H1 (cell line): Measurements from ENCODE around the gene GTSF1L. TPM values are rescaled to one million over a fixed set of nuclear protein-coding genes. Genes with fewer than 3 reads are reported as not detected.

Experiments
- CHD2 ChIP-seq: IDR thresholded peaks from 2 replicates; pipeline ENCODE4 v1.6.1; 2012; ENCODE audit warnings: low read length, improper control_type of control experiment
- CREB1 ChIP-seq: IDR thresholded peaks from 2 replicates; pipeline ENCODE4 v1.6.1; 2012; ENCODE audit warnings: inconsistent platforms
- EP300 ChIP-seq, 2 experiments: IDR thresholded peaks; 1 replicate in 1 of 2; 2 replicates in 1 of 2; pipeline ENCODE4 v1.6.1; 2011 to 2012; ENCODE audit warnings: low read depth in 2 of 2, low read length in 2 of 2, mild to moderate bottlenecking in 2 of 2, borderline replicate concordance in 1 of 2, inconsistent platforms in 1 of 2, moderate library complexity in 1 of 2
- EZH2 ChIP-seq: fragments of 200-600 bp; sonication (generic); IDR thresholded peaks from 2 replicates; pipeline ENCODE4 v1.7.1; 2012; ENCODE audit warnings: low read depth, mild to moderate bottlenecking, moderate library complexity, low read length, inconsistent platforms; ENCODE audit not compliant: severe bottlenecking
- HDAC6 ChIP-seq: IDR thresholded peaks from one replicate; pipeline ENCODE4 v1.7.1; 2012; ENCODE audit warnings: low read depth, mild to moderate bottlenecking, inconsistent platforms, low read length, moderate library complexity
- KDM5A ChIP-seq: fragments of 200-600 bp; IDR thresholded peaks from 2 replicates; pipeline ENCODE4 v1.7.1; 2012; ENCODE audit warnings: mild to moderate bottlenecking, low read length, inconsistent platforms, mixed read lengths
- SUZ12 ChIP-seq: fragments of 200-600 bp; sonication (generic); IDR thresholded peaks from 2 replicates; pipeline ENCODE4 v1.6.1; 2012; ENCODE audit warnings: mild to moderate bottlenecking, inconsistent platforms, low read length, moderate library complexity, mixed read lengths
- polyA plus RNA-seq, 7 experiments: library from polyadenylated mRNA; depleted of rRNA in 3 of 7; stranded (reverse) in 5 of 7; unstranded in 2 of 7; fragments of >200 nt in 5 of 7; fragments of 200-250 nt in 2 of 7; gene quantifications; 1 replicate in 5 of 7; 2 replicates in 1 of 7; 4 replicates in 1 of 7; pipeline versions ENCODE4 v1.2.1 to v1.2.3, GENCODE V29; 2011 to 2013; ENCODE audit warnings: missing spikeins in 2 of 7, mixed read lengths in 2 of 7
- total RNA-seq: library from RNA; stranded (reverse); fragmentation: NEBNext Ultra II Directional; extraction: Animal tissue kit (Norgen Biotek cat#: 25700); gene quantifications from 2 replicates; pipeline ENCODE4 v1.2.1, GENCODE V29; 2021
- TF ChIP-seq, protein P1 (sequence below): IDR thresholded peaks from 2 replicates; pipeline ENCODE4 v1.6.1; 2012; ENCODE audit warnings: inconsistent platforms

GTSF1L gene
- total and polyA plus RNA-seq, 2 of the 8 experiments (the other 6 are each of a cell fraction or from before 2014, with no cell fraction given) = not detected

DNA sequence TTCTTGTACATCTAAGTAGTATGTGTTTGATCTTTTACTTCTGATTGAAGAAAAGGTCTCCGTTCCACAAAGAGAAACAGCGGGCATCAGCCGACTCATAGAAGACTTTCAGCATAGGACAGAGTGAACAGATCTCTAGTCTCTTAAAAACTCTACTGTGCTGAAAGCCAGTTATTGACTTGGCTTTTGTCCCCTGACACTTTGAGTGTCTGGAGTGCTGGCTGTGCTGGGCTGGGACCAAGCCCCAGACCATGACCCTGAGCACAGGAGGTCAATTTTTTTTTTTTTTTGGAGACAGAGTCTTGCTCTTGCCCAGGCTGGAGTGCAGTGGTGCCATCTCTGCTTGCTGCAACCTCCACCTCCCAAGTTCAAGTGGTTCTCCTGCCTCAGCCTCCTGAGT, 32.0 kb downstream of the GTSF1L start (continued):
- TF ChIP-seq, protein P1, sequence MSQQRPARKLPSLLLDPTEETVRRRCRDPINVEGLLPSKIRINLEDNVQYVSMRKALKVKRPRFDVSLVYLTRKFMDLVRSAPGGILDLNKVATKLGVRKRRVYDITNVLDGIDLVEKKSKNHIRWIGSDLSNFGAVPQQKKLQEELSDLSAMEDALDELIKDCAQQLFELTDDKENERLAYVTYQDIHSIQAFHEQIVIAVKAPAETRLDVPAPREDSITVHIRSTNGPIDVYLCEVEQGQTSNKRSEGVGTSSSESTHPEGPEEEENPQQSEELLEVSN = no peak
- no peak for TF ChIP-seq SUZ12
- TF ChIP-seq EZH2 = no peak
- TF ChIP-seq HDAC6 = no peak
- no peak for TF ChIP-seq KDM5A
- TF ChIP-seq EP300 (IDR thresholded peaks at IDR 0.05; ENCODE audit: borderline replicate concordance in 1 of 2, low read depth in 2 of 2, low read length in 2 of 2) = no peak
- TF ChIP-seq CREB1 = no peak
- no peak for TF ChIP-seq CHD2
